GM19025 (cell line): ENCODE data around the gene TENT4B.
"Not testable (repeated sequence)": the region's sequence is repeated elsewhere in the genome, so short reads cannot be mapped to it uniquely, and the experiment has no call there.

Source experiments
- ATAC-seq: cut with Tn5 transposase; IDR thresholded peaks from one replicate; pipeline ENCODE4 v1.9.1; 2021; ENCODE audit warnings: mild to moderate bottlenecking, low read depth, moderate library complexity; ENCODE audit not compliant: unreplicated experiment

The TENT4B gene

DNA sequence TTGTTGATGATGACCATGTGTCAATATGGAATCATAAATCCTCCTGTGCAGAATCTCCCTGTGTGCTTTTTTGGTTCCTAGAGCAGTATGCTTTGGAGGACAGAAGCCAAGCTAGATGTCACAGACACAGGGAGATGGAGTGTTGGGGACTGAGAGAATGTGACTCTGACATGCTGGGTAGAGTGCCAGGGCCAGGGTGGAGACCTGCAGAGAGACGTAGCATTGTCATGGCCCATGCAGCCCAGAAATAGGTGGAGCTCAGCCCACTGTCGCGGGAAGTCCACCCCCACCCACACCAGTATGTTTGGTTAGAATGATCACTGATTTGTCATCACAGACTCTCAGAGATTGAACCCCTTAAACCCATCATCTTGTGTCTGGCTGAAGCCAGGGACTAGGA lies 74.0 kb downstream of the TENT4B start:
- ATAC-seq = no peak

DNA sequence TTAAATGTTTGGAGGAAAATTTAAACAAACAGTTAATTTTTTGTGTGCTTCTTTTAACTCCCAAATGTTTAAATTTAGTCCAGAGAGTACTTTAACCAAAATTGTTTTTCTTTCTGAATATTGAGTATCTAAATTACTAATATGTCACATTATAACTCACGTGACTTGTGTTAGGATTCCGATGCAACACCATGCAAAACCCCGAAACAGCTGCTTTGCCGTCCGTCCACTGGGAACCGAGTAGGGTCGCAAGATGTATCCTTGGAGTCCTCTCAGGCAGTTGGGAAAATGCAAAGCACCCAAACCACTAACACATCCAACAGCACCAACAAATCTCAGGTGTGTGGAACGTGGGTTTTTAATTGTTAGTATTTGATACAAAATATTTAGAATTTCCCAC lies 74.6 kb downstream of the TENT4B start:
- ATAC-seq = no peak

DNA sequence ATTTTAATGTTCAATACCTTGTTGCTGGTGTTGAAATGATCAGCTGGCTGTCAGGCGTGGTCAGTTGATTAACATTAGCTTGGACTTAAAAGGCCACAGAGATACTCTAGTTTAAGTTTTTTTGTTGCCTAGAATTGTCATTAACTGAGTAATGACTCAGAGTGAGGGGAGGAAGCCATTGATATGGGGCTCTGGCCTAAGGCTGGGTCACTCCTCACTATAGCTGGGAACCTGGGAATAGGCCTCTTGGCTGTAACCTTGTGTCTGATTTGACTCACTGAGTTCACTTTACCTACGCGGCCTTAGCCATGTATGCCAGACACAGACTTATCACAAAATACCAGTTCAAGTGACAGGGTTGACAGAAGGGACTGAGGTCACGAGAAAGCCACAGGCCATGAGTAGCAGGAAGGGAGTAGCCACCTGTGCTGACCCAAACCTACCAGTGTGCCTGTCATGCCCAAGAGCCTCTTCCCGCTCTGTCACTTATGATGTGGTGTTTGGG lies 75.3 kb downstream of the TENT4B start:
- ATAC-seq = no peak

GRCh38 chr16:50229149-50229726 lies 76.1 kb downstream of the TENT4B start:
- no peak for ATAC-seq

- no peak for ATAC-seq
These were observed 81.9 kb downstream of the TENT4B start for GRCh38 chr16:50234771-50235556.

- no peak for ATAC-seq
These were observed 82.5 kb downstream of the TENT4B start for GRCh38 chr16:50235581-50235980.

DNA sequence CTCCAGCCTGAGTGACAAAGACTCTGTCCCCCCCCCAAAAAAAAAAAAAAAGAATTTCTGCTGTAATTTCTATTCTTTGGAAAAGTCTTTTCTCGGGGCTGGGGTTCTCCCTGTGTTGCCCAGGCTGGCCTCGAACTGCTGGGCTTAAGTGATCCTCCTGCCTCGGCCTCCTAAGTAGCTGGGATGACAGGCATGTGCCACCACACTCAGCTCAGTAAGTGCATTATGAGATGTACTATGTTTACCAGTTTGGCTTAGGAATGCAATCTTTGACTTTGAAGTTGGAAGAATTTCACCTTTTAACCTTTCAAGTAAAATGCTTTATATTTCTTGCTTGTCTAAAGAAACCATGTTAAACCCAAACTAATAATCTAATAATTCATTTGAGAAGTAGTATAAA lies 85.2 kb downstream of the TENT4B start:
- ATAC-seq = no peak

DNA sequence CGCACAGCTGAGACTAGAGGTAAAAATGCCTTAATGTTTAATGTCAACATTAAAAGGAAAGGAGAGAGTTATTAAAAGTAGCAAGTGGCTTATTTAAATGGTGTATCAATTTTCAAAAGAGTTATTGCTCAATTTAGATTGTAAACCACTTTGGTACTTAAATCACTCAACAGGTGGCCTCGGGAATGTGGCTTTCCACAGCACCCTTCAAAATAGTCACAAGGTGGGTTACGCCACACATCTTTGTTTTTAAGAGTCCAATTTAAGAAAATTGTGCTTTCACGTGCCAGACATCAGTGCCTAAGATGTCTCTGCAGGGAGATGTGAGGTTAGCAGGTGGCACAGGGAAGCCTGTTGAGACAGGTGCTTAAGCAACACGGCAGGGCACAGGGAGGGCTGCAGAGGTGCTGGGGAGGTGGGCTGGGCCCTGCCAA lies 85.8 kb downstream of the TENT4B start:
- ATAC-seq = no peak

DNA sequence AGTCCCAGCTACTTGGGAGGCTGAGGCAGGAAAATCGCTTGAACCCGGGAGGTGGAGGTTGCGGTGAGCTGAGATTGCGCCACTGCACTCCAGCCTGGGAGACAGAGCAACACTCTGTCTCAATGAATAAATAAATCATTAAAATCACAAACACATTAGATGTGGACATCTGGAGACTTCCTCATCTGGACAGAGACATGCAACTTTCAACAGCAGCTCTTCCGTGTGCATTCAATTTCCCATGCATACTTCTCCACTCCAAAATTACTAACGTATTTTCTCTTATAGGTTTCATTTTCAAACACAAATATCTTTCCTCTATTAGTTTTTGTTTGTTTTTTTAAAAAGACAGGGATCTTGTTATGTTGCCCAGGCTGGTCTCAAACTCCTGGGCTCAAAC lies 89.9 kb downstream of the TENT4B start:
- not testable (repeated sequence) for ATAC-seq

DNA sequence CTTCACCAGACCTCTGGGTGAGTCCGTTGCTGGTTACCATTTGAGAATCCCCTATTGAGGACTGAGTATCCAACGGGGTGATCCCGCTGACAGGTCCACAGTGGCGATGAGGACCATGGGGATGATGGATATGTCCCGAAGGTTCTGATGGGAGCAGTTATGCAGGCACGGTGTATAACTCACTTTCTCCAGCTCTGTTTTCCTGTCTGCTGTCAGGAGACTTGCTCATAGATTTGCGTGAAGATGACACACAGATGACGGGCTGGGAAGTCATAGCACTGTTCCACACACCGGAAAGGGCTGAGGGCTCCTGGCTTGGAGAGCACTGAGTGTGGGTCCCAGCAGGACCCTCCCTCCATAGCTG lies 91.0 kb downstream of the TENT4B start:
- no peak for ATAC-seq

DNA sequence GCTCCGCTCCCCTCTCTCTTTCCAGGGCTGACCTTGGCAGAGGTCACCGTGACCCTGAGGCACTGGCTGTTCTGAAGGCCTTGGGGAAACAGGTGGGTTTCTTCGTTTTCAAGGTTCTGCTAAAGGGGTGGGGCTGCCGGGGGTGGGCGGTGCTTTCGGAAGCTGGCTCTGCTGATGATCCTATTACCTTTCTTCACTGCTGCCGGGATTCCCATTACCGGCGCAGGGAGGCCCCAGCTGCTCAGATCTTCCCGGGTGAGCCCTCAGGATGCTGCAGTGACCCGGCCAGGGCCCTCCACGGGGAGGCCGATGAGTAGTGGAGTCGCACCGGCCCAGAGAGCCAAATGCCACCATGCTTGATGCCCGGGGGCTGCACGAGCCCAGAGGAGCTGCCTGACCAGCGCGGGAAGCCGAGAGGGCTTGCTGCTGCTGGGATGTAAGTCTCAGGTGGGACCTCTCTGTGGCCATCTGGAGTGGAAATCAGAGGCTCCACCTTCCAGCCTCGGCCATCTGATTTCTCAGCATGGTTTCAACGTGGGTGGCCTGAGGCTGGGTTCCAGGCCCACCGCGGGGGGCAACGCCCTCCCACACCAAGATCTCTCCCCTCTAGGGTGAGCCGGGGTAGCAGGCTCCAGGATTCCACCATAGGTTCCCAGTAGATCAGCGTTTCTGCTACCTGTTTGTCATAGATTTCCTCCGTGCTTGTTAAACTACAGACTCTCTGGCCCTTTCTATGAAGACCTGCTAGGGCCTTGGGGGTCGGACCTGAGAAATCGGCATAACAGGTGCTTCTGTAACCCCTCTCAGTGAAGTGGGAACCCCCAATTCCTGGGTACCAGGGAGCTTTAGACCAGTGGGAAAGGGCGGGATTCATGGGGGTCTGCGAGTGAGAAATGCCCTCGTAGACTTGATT lies 91.7 kb downstream of the TENT4B start:
- no peak for ATAC-seq

DNA sequence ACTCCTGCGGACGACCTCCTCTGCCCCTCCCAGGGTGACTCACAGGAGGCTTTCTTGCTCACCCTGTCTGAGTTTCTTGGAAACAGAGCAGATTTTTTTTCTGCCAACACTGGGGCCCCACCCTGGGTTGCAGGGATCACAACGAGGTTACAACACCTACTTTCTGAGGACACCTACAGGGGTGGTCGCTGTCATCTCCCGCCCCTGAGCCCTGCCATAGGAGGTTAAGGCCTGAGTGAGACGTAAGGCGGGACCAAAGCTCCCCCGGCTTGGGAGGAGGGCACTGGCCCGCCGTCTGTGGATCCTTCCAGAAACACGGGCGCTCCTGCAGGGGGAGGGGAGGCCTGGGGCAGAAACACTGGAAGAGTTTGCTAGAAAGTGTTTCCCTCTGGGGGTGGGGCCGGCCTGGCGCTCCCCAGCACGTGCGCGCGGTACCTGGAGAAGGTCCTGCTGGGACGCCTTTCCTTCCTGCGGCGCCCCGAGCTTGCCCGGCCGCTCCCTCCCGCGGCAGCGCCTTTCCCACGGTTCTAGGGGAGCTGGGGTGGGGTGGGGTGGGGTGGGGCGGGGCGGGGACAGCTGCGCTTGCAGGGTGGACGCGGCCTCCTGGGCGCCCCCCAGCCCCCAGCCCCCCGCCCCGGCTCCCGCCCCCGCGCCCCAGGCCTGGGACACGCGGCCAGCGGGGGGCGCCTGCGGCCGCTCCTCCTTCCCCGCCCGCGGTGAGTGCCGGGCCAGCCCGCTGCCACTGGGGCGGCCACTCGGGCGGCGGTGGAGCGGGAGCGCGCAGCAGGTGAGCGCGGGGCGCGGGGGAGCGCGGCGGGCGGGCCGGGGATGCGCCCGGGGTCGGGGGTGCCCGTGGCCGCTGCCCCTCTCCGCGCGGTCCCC lies 92.6 kb downstream of the TENT4B start:
- ATAC-seq = peak; percentile 82

DNA sequence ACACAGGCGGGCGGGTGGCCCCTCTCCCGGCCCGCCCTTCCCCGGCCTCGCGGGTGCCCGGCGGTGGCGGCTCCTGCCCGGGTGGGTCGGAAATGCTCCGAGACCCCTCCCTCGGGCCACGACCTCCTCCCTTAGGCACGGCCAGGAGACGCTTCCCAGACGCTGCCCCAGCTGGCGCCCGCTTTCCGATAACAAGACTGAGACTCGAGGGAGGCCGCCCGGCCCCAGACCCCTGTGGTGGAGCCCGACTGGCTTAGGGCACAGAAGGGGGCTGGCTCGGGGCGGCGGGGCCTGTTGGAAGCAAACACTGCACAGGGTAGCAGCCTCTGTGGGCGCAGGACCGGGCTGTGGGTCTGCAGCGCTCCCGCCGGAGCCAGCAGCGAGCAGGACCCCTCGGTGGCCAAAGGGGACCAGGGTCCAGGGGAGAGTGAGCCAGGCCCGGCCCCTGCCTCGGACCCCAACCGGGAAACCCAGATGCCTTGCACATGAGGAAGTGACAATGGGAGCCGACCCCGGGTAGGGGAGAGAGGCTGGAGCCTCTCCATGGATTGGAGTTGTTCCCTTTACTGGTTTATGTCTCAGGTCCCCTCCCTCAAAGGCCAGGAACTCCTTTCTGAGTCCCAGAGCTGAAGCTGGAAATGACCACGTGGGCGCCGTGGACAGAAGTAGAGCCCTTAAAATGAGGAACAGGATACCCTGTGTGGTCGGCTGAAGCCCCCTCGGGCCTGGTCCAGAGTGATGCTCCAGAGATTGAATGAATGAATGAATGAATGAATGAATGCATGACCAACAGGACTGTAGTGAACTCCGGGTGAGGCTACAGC lies 93.4 kb downstream of the TENT4B start:
- ATAC-seq = no peak

DNA sequence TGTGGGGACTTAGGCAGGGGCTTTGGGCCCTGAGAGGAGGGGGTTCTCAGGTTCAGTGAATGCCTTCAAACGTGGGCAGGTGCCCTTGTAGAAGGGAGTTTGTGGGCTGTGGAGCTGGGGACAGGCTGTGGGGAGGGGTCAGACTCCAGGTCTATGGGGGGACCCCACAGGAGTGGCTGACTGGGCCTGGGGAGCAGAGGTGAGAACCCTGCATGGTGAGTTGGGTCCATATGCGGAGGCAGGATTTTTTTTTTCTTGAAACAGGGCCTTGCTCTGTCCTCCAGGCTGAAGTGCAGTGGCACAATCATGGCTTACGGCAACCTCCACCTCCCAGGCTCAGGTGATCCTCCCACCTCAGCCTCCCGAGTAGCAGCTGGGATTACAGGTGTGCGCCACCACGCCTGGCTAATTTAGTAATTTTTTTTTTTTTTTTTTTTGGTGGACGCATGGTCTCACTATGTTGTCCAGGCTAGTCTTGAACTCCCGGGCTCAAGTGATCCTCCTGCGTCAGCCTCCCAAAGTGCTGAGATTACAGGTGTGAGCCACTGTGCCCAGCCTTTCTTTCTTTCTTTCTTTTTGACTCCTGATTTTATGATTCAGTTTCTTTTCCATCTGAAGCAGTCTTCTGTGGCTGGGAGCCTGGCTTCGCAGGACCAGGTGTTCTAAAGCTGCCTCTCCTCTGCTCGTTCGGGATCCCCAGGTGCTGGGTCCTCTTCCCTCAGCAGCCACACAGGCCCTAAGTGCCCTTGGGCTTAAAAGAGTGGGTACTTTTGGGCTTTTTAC lies 94.2 kb downstream of the TENT4B start:
- ATAC-seq = no peak

- no peak for ATAC-seq
These were observed 95.0 kb downstream of the TENT4B start for GRCh38 chr16:50247906-50248608.

GRCh38 chr16:50248845-50249244 lies 95.7 kb downstream of the TENT4B start:
- no peak for ATAC-seq

GRCh38 chr16:50251375-50252081 lies 98.4 kb downstream of the TENT4B start:
- no peak for ATAC-seq
